ENCODE results near the gene RBM8A. TPM values are rescaled to one million over a fixed set of nuclear protein-coding genes. Genes with fewer than 3 reads are reported as not detected.
"Not testable (repeated sequence)": the region's sequence is repeated elsewhere in the genome, so short reads cannot be mapped to it uniquely, and the experiment has no call there.

Gene RBM8A
- total RNA-seq, 1 experiment from 2014 or later = 370 TPM

DNA sequence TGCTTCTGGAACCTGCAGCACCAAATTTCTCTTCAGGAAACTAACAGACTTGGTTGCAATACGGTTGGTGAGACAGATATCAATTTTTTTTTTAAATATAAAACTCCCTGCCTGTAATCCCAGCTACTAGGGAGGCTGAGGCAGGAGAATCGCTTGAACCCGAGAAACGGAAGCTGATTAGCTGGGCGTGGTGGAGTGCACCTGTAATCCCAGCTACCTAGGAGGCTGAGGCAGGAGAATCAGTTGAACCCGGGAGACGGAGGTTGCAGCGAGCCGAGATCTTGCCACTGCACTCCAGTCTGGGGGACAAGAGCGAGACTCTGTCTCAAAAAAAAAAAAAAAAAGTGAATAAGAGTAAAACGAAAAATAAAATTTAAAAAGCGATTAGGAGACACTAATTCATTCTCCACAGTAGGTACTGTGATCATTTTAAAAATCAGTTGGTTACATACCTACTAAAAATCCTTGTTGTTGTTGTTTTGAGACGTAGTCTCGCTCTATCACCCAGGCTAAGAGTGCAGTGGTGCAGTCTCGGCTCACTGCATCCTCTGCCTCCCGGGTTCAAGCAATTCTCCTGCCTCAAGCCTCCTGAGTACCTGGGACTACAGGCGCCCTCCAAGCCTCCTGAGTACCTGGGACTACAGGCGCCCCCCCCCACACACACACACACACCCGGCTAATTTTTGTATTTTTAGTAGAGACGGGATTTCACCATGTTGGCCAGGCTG lies 796 bp upstream of the RBM8A start:
- Mint-ChIP-seq H3K36me3 (ENCODE audit: insufficient read depth, unreplicated experiment) (peaks cover 28% of the 10 kb centered on the region), H3K4me3 (ENCODE audit: unreplicated experiment) (no peak overlapping the region), H3K4me1 (ENCODE audit: insufficient read depth, unreplicated experiment) (peaks cover 14% of the 10 kb centered on the region), H3K27ac (ENCODE audit: low read depth, unreplicated experiment) (no peak overlapping the region), H3K9me3 (ENCODE audit: unreplicated experiment) (no peaks in the 10 kb centered on the region), H3K27me3 (ENCODE audit: insufficient read depth, unreplicated experiment) (no peaks in the 10 kb centered on the region)
- no peak for TF ChIP-seq CTCF (IDR thresholded peaks at IDR 0.05; ENCODE audit: unreplicated experiment)
- no peak for DNase-seq (ENCODE audit: unreplicated experiment)
- ChIA-PET POLR2A (interaction anchor here (0.7 to 3.9 kb wide), 41 partner anchors 10 to 125 kb away, joined by 3 to 136 read pairs (median 6); partner anchors contain the start of genes ANKRD34A, ANKRD35, ITGA10 and LIX1L), CTCF (interaction anchor here (0.8 to 3.1 kb wide), 15 partner anchors 9 to 79 kb away, joined by 3 to 19 read pairs (median 7); partner anchors contain the start of genes ANKRD34A, LIX1L, PIAS3 and POLR3GL)
- intact Hi-C loops (cut with micrococcal nuclease) = loop anchor here (1.0 to 2.0 kb wide), 3 partner anchors 35 to 51 kb away; no protein-coding TSS in a partner anchor
- BruUV-seq (replicated peaks) = TSS peak; percentile 94

- no peak overlapping the region for H3K4me3 Mint-ChIP-seq (ENCODE audit: unreplicated experiment)
- peaks cover 14% of the 10 kb centered on the region for H3K4me1 Mint-ChIP-seq (ENCODE audit: insufficient read depth, unreplicated experiment)
- H3K27ac Mint-ChIP-seq (ENCODE audit: low read depth, unreplicated experiment) = no peak overlapping the region
- peaks cover 25% of the 10 kb centered on the region for H3K36me3 Mint-ChIP-seq (ENCODE audit: insufficient read depth, unreplicated experiment)
- POLR2A ChIA-PET = interaction anchor here (0.7 to 3.9 kb wide), 34 partner anchors 9 to 1375 kb away, joined by 3 to 136 read pairs (median 6); partner anchors contain the start of genes ANKRD34A, ANKRD35, ITGA10 and LIX1L
- intact Hi-C loops (cut with micrococcal nuclease) = loop anchor here (1.0 to 2.0 kb wide), 3 partner anchors 34 to 52 kb away; no protein-coding TSS in a partner anchor
- TF ChIP-seq CTCF (IDR thresholded peaks at IDR 0.05; ENCODE audit: unreplicated experiment) = no peak
- H3K9me3 Mint-ChIP-seq (ENCODE audit: unreplicated experiment) = no peaks in the 10 kb centered on the region
- CTCF ChIA-PET = interaction anchor here (0.7 to 3.1 kb wide), 17 partner anchors 10 to 82 kb away, joined by 3 to 19 read pairs (median 6); partner anchors contain the start of genes ANKRD34A, ITGA10, LIX1L and PIAS3
- no peaks in the 10 kb centered on the region for H3K27me3 Mint-ChIP-seq (ENCODE audit: insufficient read depth, unreplicated experiment)
- no peak for DNase-seq (ENCODE audit: unreplicated experiment)
- no TSS peak for BruUV-seq (replicated peaks)
These were observed 610 bp downstream of the RBM8A start for GRCh38 chr1:145926686-145927062.

GRCh38 chr1:145922266-145922665 lies 5.0 kb downstream of the RBM8A start:
- H3K9me3 Mint-ChIP-seq (ENCODE audit: unreplicated experiment) = no peaks in the 10 kb centered on the region
- no peaks in the 10 kb centered on the region for H3K27me3 Mint-ChIP-seq (ENCODE audit: insufficient read depth, unreplicated experiment)
- peaks cover 23% of the 10 kb centered on the region for H3K4me1 Mint-ChIP-seq (ENCODE audit: insufficient read depth, unreplicated experiment)
- POLR2A ChIA-PET = interaction anchor here (0.6 to 3.9 kb wide), 7 partner anchors 21 to 74 kb away, joined by 3 to 21 read pairs (median 14); partner anchors contain the start of genes ANKRD34A, LIX1L, PIAS3 and POLR3GL
- no peak overlapping the region for H3K4me3 Mint-ChIP-seq (ENCODE audit: unreplicated experiment)
- no peak for TF ChIP-seq CTCF (IDR thresholded peaks at IDR 0.05; ENCODE audit: unreplicated experiment)
- intact Hi-C loops (cut with micrococcal nuclease) = no loop called here
- DNase-seq (ENCODE audit: unreplicated experiment) = no peak
- H3K27ac Mint-ChIP-seq (ENCODE audit: low read depth, unreplicated experiment) = no peak overlapping the region
- H3K36me3 Mint-ChIP-seq (ENCODE audit: insufficient read depth, unreplicated experiment) = peaks cover 22% of the 10 kb centered on the region
- CTCF ChIA-PET = interaction anchor here (0.7 to 3.3 kb wide), 4 partner anchors 9 to 76 kb away, joined by 3 to 26 read pairs (median 15); partner anchors contain the start of gene ITGA10
- no TSS peak for BruUV-seq (replicated peaks)

DNA sequence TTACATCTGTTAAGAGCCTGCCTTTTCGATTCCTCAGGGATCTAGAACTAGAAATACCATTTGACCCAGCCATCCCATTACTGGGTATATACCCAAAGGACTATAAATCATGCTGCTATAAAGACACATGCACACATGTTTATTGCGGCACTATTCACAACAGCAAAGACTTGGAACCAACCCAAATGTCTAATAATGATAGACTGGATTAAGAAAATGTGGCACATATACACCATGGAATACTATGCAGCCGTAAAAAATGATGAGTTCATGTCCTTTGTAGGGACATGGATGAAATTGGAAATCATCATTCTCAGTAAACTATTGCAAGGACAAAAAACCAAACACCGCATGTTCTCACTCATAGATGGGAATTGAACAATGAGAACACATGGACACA lies 7.0 kb downstream of the RBM8A start:
- intact Hi-C loops (cut with micrococcal nuclease); BruUV-seq (replicated peaks): not testable (repeated sequence)

More for the DNA sequence above, 7.0 kb downstream of the RBM8A start:
- not testable (repeated sequence) for DNase-seq (ENCODE audit: unreplicated experiment); H3K9me3 Mint-ChIP-seq (ENCODE audit: unreplicated experiment); H3K27me3 Mint-ChIP-seq (ENCODE audit: insufficient read depth, unreplicated experiment); H3K27ac Mint-ChIP-seq (ENCODE audit: low read depth, unreplicated experiment)
- Mint-ChIP-seq H3K36me3 (ENCODE audit: insufficient read depth, unreplicated experiment) (peaks cover 34% of the 10 kb centered on the region), H3K4me1 (ENCODE audit: insufficient read depth, unreplicated experiment) (peaks cover 29% of the 10 kb centered on the region), H3K4me3 (ENCODE audit: unreplicated experiment) (peak overlapping the region; percentile 94)
- POLR2A ChIA-PET = interaction anchor here (2.8 to 2.9 kb wide), 2 partner anchors 37 to 61 kb away, joined by 38 to 59 read pairs; partner anchors contain the start of genes LIX1L and PIAS3
- CTCF ChIA-PET = interaction anchor here (0.6 to 3.0 kb wide), 3 partner anchors 10 to 28 kb away, joined by 3 to 23 read pairs (median 19); partner anchors contain the start of gene ITGA10

All from MCF 10A (cell line).